PC-3 (cell line): ENCODE data around the gene MYH8.

ENCODE experiments used
- CTCF ChIP-seq: fragments of 300-600 bp; sonication (generic); conservative IDR thresholded peaks from 2 replicates; pipeline ENCODE4 v1.5.1; 2017; ENCODE audit warnings: antibody characterized with exemption, low read depth, mild to moderate bottlenecking, low read length
- EZH2 ChIP-seq: fragments of 300-600 bp; sonication (generic); IDR thresholded peaks from one replicate; pipeline ENCODE4 v1.6.1; 2017; ENCODE audit warnings: antibody characterized with exemption, mild to moderate bottlenecking, low read length; ENCODE audit not compliant: unreplicated experiment
- EZH2phosphoT487 ChIP-seq: fragments of 300-600 bp; sonication (generic); IDR thresholded peaks from 2 replicates; pipeline ENCODE4 v1.6.1; 2018; ENCODE audit warnings: mild to moderate bottlenecking, antibody characterized with exemption, low read length, borderline replicate concordance

- TF ChIP-seq EZH2 (no peak), CTCF (no peak), EZH2phosphoT487 (no peak)
These were observed 37.0 kb upstream of the MYH8 start for GRCh38 chr17:10458701-10459100.
